HL-60 (cell line): ENCODE data around the gene RNASEH2C.
A peak's percentile ranks its signal among the peaks of the same experiment; 100 is the strongest.

Experiments
- DNase-seq, 2 experiments: peaks; one replicate each; pipeline ENCODE4 v3.0.0-alpha.2; 2010 to 2020; ENCODE audit warnings: low read depth in 1 of 2, low spot score in 1 of 2
- H3K27ac ChIP-seq: fragments of 250-450 bp; sonication (Bioruptor Pico); replicated peaks from 2 replicates; pipeline ENCODE4 v1.5.1; 2020; ENCODE audit warnings: mild to moderate bottlenecking, moderate library complexity
- H3K27me3 ChIP-seq: fragments of 250-450 bp; sonication (Bioruptor Pico); 2 replicates; pipeline ENCODE4 v1.5.1; 2021; ENCODE audit warnings: mild to moderate bottlenecking, moderate library complexity; ENCODE audit not compliant: insufficient read depth, poor library complexity, severe bottlenecking
- H3K4me3 ChIP-seq: replicated peaks from 2 replicates; pipeline ENCODE4 v1.5.1; 2011; ENCODE audit warnings: mild to moderate bottlenecking, control low read depth, low read length; ENCODE audit not compliant: insufficient read depth
- CTCF ChIP-seq: IDR thresholded peaks from one replicate; pipeline ENCODE4 v1.5.1; 2011; ENCODE audit warnings: low read length, control low read depth, inconsistent platforms; ENCODE audit not compliant: insufficient read depth
- GABPA ChIP-seq: IDR thresholded peaks from 2 replicates; pipeline ENCODE4 v1.6.1; 2012; ENCODE audit warnings: low read depth
- POLR2AphosphoS5 ChIP-seq: IDR thresholded peaks from 2 replicates; pipeline ENCODE4 v1.6.1; 2012; ENCODE audit warnings: low read depth
- REST ChIP-seq: IDR thresholded peaks from 2 replicates; pipeline ENCODE4 v1.6.1; 2012; ENCODE audit warnings: low read depth; ENCODE audit not compliant: insufficient replicate concordance
- SPI1 ChIP-seq: IDR thresholded peaks from 2 replicates; pipeline ENCODE4 v1.6.1; 2012; ENCODE audit warnings: low read depth, mild to moderate bottlenecking, borderline replicate concordance

Gene RNASEH2C

GRCh38 chr11:65717906-65718305 lies 2.7 kb downstream of the RNASEH2C start:
- TF ChIP-seq GABPA (no peak), SPI1 (no peak), POLR2AphosphoS5 (no peak), CTCF (no peak), REST (no peak)
- no peak for DNase-seq
- no peak overlapping the region for H3K4me3 ChIP-seq
- no peaks in the 10 kb centered on the region for H3K27me3 ChIP-seq
- H3K27ac ChIP-seq: no peak overlapping the region

- H3K27ac ChIP-seq: no peak overlapping the region
- TF ChIP-seq REST (no peak), GABPA (no peak), SPI1 (no peak), CTCF (no peak), POLR2AphosphoS5 (peak; percentile 55)
- H3K27me3 ChIP-seq: no peaks in the 10 kb centered on the region
- peak in 1 of 2 experiments; percentile 15 for DNase-seq
- H3K4me3 ChIP-seq: no peak overlapping the region
Measured at GRCh38 chr11:65716774-65717405, 3.7 kb downstream of the RNASEH2C start.

GRCh38 chr11:65716302-65716701 lies 4.3 kb downstream of the RNASEH2C start:
- Histone ChIP-seq H3K4me3 (no peak overlapping the region), H3K27me3 (no peaks in the 10 kb centered on the region), H3K27ac (no peak overlapping the region)
- DNase-seq: no peak
- TF ChIP-seq REST (no peak), CTCF (no peak), POLR2AphosphoS5 (no peak), GABPA (no peak), SPI1 (no peak)
